ENCODE measurements around the gene BLCAP.
"Not testable (repeated sequence)": the region's sequence is repeated elsewhere in the genome, so short reads cannot be mapped to it uniquely, and the experiment has no call there.

Gene BLCAP

GRCh38 chr20:37516811-37517750 is 10.6 kb downstream of the BLCAP start:
- DNase-seq (ENCODE audit: low read depth in 2 of 2): no peak

GRCh38 chr20:37515876-37516275 is 11.8 kb downstream of the BLCAP start:
- DNase-seq (ENCODE audit: low read depth in 2 of 2): no peak

GRCh38 chr20:37513779-37514359 is 13.8 kb downstream of the BLCAP start:
- no peak for DNase-seq (ENCODE audit: low read depth in 2 of 2)

GRCh38 chr20:37511610-37512275 is 15.9 kb downstream of the BLCAP start:
- no peak for DNase-seq (ENCODE audit: low read depth in 2 of 2)

GRCh38 chr20:37510226-37510625 is 17.4 kb downstream of the BLCAP start:
- DNase-seq (ENCODE audit: low read depth in 2 of 2): no peak

DNA sequence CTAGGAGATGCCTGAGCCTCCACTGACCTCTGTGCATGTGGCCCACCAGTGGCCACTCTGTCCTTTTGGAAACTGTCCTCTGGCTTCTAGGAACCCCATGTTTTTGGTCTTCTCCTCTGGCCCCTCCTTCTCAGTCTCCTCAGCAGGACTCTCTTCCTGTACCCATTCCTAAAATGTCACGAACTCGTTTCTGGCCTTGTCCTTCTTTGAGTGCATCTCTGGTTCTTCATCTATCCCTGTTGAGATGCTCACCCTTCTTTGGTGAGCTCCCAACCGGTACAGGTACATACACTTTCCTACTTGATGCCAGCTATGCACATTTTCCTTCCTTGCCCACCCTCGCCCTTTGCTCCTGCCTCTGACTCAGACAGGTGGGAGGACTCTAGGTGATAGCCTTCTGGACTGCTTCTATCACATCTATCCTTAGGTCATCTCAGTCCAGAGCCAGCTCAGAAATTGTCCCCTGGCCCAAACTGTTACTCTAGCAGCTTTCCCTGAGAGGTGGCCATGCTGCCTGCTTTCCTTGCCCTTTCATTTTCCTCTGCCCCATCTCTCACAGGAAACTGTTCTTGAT is 21.4 kb downstream of the BLCAP start:
- no peak for DNase-seq (ENCODE audit: low read depth in 2 of 2)

DNA sequence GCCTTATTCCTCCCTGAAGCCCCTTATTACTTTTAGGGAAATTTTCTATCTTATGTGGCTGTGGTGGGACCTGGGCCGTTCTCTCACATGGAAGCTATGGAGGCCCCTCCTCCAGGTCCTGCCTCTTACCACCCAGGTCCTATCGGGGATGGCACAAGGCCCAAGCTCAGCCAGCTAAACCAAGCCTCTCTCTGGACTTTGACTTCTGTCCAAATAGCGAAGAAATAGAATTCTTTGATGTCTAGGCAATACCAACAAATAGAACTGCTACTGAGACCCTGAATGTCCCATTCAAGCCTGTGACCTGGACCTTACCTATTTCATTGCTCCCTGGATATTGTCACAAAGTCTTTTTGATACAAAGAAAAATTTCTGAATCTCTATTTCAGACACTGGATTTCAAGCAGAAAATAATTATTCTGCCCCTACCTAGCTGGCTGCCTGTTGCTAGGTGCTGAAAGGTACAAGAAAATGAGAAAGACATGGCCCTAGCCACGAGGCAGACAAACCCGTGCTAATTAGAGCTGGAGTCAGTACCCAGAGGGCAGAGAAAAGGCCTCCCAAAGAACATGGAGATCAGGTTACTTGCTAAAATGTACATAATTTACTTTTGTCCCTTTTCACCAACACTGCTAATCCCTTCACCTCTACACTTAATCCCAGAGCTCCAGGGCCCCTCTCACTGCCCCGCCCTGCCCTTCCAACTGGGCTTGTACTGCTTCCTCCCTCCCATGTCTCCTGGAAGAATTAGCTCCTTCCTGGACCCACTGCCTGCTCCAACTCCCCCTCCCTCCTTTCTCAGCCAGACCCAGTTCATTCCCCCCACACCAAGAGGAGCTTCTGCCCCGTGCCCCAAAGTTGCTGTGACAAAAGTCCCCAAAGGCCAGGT is 22.2 kb downstream of the BLCAP start:
- no peak for DNase-seq (ENCODE audit: low read depth in 2 of 2)

- no peak for DNase-seq (ENCODE audit: low read depth in 2 of 2)
Observed at GRCh38 chr20:37504404-37505096, 23.1 kb downstream of the BLCAP start.

DNA sequence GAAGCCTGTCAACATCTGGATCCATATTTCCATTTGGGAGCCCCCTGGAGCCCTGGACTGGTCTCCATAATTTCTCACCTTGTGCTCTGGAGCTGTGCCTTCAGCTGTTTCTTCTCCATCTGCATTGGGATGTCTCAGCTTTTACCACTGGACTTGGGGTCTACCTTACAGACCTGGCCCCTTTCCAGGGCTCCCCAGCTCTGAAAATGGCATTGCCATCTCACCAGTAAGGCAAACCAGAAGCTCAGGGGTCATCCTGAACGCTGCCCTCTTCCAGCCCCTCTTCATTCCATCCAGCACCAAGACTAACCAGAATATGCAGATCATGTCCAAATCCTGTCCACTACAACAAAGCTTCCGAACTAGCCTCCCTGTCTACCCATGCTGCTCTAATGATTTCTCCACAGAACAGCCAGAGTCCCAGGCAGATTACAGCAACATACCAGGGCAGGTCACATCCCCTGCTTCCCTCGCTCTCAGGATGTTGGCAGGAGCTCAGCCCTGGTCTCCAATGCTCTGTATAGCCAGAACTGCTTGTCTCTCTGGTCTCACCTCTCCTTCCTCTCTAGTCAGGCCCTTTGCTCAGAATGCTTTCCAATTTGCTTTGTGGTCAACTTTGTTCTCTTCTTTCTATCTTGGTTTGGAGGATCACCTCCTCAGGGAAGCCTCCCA is 24.3 kb downstream of the BLCAP start:
- no peak for DNase-seq (ENCODE audit: low read depth in 2 of 2)

GRCh38 chr20:37502654-37503053 is 25.0 kb downstream of the BLCAP start:
- DNase-seq (ENCODE audit: low read depth in 2 of 2): no peak

GRCh38 chr20:37501940-37502339 is 25.7 kb downstream of the BLCAP start:
- DNase-seq (ENCODE audit: low read depth in 2 of 2): no peak

- DNase-seq (ENCODE audit: low read depth in 2 of 2): no peak
Observed at GRCh38 chr20:37500311-37500710, 27.4 kb downstream of the BLCAP start.

- no peak for DNase-seq (ENCODE audit: low read depth in 2 of 2)
Observed at GRCh38 chr20:37498066-37498665, 29.5 kb downstream of the BLCAP start.

- no peak for DNase-seq (ENCODE audit: low read depth in 2 of 2)
Observed at GRCh38 chr20:37494796-37495195, 32.9 kb downstream of the BLCAP start.

GRCh38 chr20:37494301-37494700 is 33.4 kb downstream of the BLCAP start:
- no peak for DNase-seq (ENCODE audit: low read depth in 2 of 2)

GRCh38 chr20:37492945-37493344 is 34.7 kb downstream of the BLCAP start:
- no peak for DNase-seq (ENCODE audit: low read depth in 2 of 2)

DNA sequence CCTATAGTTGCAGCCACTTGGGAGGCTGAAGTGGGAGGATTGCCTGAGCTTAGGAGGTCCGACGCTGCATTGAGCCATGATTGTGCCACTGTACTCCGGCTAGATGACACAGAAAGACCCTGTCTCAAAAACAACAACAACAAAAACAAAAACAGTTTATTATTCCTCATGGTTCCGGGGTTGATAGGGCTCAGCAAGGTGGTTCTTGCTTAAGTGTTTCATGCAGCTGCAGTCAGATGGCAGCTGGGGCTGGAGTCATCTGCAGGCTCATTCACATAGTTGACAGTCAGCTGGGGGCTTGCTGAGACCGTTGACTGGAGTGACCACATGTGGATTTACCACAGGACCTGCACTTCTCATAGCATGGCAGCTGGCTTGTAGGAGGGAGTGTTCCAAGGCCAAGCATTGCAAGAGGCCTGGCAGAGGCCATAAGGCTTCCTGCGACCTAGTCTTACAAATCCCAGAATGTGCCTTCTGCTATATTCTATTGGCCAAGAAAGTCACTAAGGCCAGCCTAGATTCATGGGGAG is 35.5 kb downstream of the BLCAP start:
- DNase-seq (ENCODE audit: low read depth in 2 of 2): no peak

DNA sequence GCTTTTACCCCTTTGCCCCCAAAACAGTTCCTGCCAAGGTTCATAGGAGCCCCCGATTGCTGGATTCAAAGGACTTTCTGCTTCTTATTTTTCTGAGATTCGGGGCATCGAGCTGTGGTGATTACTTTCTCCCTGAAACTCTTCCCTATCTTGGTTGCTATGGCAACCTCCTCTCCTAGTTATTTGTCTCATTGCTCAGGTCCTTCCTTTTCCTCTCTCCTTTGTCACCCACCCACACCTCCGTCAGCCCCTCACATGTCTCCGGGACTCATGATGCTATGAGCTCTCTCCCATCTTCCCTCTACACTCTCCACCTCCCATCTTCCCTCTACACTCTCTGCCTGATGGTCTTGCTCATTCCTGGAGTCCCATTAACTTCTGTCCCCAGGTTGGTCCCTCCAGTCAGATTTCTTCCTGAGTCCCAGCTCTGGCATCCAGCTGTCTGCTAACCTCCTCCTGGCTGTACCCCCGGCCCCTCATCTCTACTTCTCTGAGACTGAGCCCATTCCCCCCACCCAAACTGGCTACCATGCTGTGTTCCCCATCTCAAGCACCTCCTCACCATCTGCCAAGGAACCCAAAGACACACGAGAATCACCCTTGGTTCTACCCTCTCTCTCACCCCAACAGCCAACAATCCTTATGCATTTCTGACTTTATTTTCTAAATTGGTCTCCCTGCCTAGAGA is 36.9 kb downstream of the BLCAP start:
- no peak for DNase-seq (ENCODE audit: low read depth in 2 of 2)

DNA sequence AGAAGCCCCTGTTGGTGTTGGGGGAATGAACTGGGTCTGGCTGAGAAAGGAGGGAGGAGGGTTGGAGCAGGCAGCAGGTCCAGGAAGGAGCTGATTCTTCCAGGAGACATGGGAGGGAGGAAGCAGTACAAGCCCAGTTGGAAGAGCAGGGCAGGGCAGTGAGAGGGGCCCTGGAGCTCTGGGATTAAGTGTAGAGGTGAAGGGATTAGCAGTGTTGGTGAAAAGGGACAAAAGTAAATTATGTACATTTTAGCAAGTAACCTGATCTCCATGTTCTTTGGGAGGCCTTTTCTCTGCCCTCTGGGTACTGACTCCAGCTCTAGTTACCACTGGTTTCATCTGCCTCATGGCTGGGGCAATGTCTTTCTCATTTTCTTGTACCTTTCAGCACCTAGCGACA is 41.5 kb downstream of the BLCAP start:
- DNase-seq (ENCODE audit: low read depth in 2 of 2): not testable (repeated sequence)
